AG04449 (cell line): ENCODE data around the gene CCL21.
"Not testable (repeated sequence)": the region's sequence is repeated elsewhere in the genome, so short reads cannot be mapped to it uniquely, and the experiment has no call there.

Experiments used
- CTCF ChIA-PET: fragments of 350-600 bp; formaldehyde crosslinking; extraction: SDS; loops from one replicate; lab custom pipeline; 2021; ENCODE audit warnings: antibody characterized with exemption; lab: Yijun Ruan, JAX
- POLR2A ChIA-PET: fragments of 400-600, 350-600 bp; formaldehyde crosslinking; extraction: SDS; loops from one replicate; lab custom pipeline; 2020; ENCODE audit warnings: antibody characterized with exemption, inconsistent platforms; lab: Yijun Ruan, JAX
- DNase-seq: peaks from one replicate; pipeline ENCODE4 v3.0.0-alpha.2; 2010; ENCODE audit warnings: low read depth, low spot score
- H3K4me3 ChIP-seq: 2 replicates; pipeline ENCODE4 v1.5.1; 2011; ENCODE audit warnings: low read depth, mild to moderate bottlenecking, control low read depth, low read length
- TF ChIP-seq, protein P1 (sequence below): IDR thresholded peaks from one replicate; pipeline ENCODE4 v1.5.1; 2011; ENCODE audit warnings: mild to moderate bottlenecking, moderate library complexity, low read length, control low read depth, inconsistent platforms; ENCODE audit not compliant: insufficient read depth; ENCODE audit errors: missing control alignments

Gene CCL21

DNA sequence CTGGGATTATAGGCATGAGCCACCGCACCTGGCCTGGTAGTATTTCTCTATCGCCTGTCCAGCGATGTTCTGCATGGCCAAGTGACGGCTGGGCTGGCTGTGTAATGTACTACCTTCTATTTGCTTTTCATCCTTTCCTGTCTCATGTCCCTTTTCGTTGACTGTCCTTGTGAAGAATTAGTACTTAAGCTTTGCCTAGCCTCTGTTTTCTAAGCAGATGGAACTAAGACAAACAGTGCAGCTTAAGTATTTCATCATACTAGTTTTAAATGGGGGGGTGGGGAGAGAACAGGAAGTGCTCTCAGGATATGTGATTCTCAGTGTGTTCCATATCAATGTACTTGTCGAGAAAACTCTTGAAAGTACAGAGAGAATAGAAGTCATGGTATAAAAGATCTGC is 31.7 kb upstream of the CCL21 start:
- POLR2A ChIA-PET: no interaction called here
- DNase-seq: no peak
- H3K4me3 ChIP-seq: no peak overlapping the region
- CTCF ChIA-PET: interaction anchor here (2.2 kb wide), 1 partner anchor 42 kb away, joined by 7 read pairs; no protein-coding TSS in a partner anchor
- TF ChIP-seq, protein P1, sequence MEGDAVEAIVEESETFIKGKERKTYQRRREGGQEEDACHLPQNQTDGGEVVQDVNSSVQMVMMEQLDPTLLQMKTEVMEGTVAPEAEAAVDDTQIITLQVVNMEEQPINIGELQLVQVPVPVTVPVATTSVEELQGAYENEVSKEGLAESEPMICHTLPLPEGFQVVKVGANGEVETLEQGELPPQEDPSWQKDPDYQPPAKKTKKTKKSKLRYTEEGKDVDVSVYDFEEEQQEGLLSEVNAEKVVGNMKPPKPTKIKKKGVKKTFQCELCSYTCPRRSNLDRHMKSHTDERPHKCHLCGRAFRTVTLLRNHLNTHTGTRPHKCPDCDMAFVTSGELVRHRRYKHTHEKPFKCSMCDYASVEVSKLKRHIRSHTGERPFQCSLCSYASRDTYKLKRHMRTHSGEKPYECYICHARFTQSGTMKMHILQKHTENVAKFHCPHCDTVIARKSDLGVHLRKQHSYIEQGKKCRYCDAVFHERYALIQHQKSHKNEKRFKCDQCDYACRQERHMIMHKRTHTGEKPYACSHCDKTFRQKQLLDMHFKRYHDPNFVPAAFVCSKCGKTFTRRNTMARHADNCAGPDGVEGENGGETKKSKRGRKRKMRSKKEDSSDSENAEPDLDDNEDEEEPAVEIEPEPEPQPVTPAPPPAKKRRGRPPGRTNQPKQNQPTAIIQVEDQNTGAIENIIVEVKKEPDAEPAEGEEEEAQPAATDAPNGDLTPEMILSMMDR: no peak

- DNase-seq, CTCF ChIA-PET, H3K4me3 ChIP-seq, POLR2A ChIA-PET: not testable (repeated sequence)
Measured at GRCh38 chr9:34740176-34740575, 30.2 kb upstream of the CCL21 start.

- POLR2A ChIA-PET: no interaction called here
- no peak for DNase-seq
- CTCF ChIA-PET: no interaction called here
- TF ChIP-seq, protein P1: no peak
- no peak overlapping the region for H3K4me3 ChIP-seq
Measured at GRCh38 chr9:34737677-34738260, 27.8 kb upstream of the CCL21 start.

DNA sequence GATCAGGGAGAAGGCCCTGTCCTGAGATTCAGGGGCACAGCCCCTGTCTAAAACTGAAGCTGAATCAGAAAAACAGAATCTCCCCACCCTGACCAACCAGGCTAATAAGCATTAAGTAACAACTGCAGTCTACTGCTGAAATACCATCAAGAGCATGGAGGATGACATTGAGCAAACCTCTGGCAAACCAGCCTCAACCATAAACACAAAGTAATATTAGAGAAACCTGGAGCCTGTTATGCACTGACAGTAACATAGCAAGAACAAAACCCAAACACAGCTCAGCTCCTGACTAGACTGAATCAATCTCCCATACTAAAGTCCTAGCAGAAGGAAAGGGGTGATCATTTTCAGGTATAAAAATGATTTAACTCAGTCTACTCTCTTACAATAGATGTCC is 24.8 kb upstream of the CCL21 start:
- CTCF ChIA-PET: interaction anchor here (1.2 kb wide), 1 partner anchor 32 kb away, joined by 4 read pairs; no protein-coding TSS in a partner anchor
- POLR2A ChIA-PET: no interaction called here
- H3K4me3 ChIP-seq: no peak overlapping the region
- DNase-seq: no peak
- TF ChIP-seq, protein P1: no peak

DNA sequence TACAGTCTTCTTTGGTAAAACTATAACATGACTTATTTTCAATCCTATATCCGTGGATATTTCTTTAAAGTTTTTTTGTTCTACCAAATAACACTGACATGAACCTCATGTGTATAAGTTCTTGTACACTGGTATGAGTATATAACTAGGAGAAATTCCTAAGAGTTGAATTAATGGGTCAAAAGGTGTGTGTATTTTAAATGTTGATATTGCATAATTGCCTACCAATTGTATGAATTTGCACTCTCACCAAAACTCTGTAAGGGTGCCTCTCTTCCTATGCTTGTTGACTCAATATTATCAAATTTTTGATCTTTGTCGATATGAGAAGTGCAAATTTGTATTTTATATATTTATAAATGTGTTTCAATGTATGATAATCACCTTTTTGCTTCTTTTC is 22.9 kb upstream of the CCL21 start:
- TF ChIP-seq, protein P1: no peak
- ChIA-PET POLR2A (no interaction called here), CTCF (no interaction called here)
- H3K4me3 ChIP-seq: no peak overlapping the region
- DNase-seq: no peak

DNA sequence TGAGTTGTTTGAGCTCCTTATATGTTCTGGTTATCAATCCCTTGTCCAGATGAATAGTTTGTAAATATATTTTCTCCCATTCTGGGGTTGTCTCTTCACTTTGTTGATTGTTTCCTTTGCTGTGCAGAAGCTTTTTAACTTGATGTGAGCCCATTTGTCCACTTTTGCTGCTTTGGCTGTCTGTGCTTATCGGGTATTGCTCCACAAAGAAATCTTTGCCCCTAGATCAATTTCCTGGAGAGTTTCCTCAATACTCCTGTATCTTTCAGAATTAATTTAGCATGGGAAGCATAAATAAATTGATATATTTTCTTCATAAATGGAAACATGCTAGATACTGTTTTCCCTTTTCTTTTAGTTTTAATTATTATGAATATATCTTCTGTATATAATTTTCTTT is 22.5 kb upstream of the CCL21 start:
- no peak for DNase-seq
- TF ChIP-seq, protein P1: no peak
- no peak overlapping the region for H3K4me3 ChIP-seq
- CTCF ChIA-PET: interaction anchor here (1.2 kb wide), 1 partner anchor 38 kb away, joined by 3 read pairs; no protein-coding TSS in a partner anchor
- POLR2A ChIA-PET: no interaction called here

DNA sequence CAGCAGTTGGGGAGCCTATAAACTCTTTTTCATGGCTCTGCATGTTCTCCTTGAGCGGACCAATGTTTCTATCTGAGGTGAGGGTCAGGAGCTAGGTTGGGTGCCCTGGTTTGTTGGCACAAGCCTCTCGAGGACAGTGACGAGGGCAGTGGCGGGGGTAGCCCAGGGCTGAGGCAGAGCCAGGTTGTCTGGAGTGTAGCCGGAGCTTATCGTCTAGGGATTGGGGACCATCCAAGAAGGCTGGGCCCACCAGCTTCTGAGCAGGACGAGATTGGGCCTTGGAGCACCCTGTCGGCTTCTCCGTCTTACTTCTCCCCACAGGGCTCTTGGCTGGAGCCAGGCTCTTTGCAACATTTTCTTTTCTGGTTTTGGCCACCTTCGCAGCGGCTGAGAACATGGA is 13.2 kb upstream of the CCL21 start:
- CTCF ChIA-PET: interaction anchor here (1.5 to 2.0 kb wide), 2 partner anchors 21 to 23 kb away, joined by 7 read pairs; no protein-coding TSS in a partner anchor
- TF ChIP-seq, protein P1: no peak
- no peak overlapping the region for H3K4me3 ChIP-seq
- no peak for DNase-seq
- POLR2A ChIA-PET: no interaction called here

DNA sequence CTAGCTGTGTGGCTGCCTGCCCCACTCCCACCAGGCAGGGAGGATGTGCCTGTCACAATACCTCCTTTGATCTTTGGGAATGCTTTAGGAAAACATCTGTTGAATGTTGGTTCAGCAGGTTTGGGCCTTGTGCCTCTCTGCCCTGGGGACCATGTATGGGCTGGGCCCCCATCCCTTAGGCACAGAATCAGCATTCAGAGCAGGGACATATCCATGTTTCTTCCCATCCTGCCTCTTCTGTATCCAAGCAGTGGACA is 9.8 kb upstream of the CCL21 start:
- CTCF ChIA-PET: interaction anchor here (1.0 to 12.2 kb wide), 2 partner anchors 11 to 18 kb away, joined by 3 to 109 read pairs; no protein-coding TSS in a partner anchor
- DNase-seq, POLR2A ChIA-PET, H3K4me3 ChIP-seq: not testable (repeated sequence)
